K562 (cell line): ENCODE data around the gene DDX54. TPM values are rescaled to one million over a fixed set of nuclear protein-coding genes. Genes with fewer than 3 reads are reported as not detected.

ENCODE experiments used
- ATAC-seq: fragments of 200-7000 bp; cut with Tn5 transposase; 3 replicates; pipeline ENCODE4 v1.9.1; 2020; ENCODE audit warnings: moderate library complexity
- BruUV-seq: library from RNA; stranded (reverse); fragments of 400-500 nt; replicated peaks from 2 replicates; lab custom pipeline; 2021; lab: Mats Ljungman, UMichigan
- CTCF ChIA-PET: fragments of 300-600 bp; formaldehyde crosslinking; extraction: SDS; loops from one replicate; lab custom pipeline; 2021; ENCODE audit warnings: low intra/inter-chr PET ratio; lab: Yijun Ruan, JAX
- POLR2A ChIA-PET: fragments of 300-600, 350-650 bp; sonication (Branson Sonifier 250); formaldehyde crosslinking; extraction: SDS; loops from one replicate; lab custom pipeline; 2021; ENCODE audit warnings: antibody characterized with exemption, inconsistent platforms; lab: Yijun Ruan, JAX
- DNase-seq, 4 experiments: peaks; one replicate each; pipeline versions ENCODE4 v3.0.0 to v3.0.0-alpha.2; 2011 to 2018; ENCODE audit warnings: low spot score in 3 of 4, mixed read lengths in 3 of 4; ENCODE audit errors: extremely low read depth in 1 of 4
- FAIRE-seq: peaks from 2 replicates; lab custom pipeline; 2011; peaks lifted over from hg19 to GRCh38; lab: Jason Lieb, UNC
- H2AFZ ChIP-seq: 2 replicates; pipeline ENCODE4 v1.6.0; 2011; ENCODE audit warnings: low read depth, low read length, control low read depth, inconsistent platforms
- H3K27ac ChIP-seq: fragments of 200-600 bp; 3 replicates; pipeline ENCODE4 v1.8.0; 2011; ENCODE audit warnings: low read depth, mild to moderate bottlenecking, control low read depth, inconsistent platforms, low read length, moderate library complexity, mixed read lengths; ENCODE audit errors: extremely low read depth
- H3K27me3 ChIP-seq, 2 experiments: fragments of 300-600 bp in 1 of 2; 2 replicates in 1 of 2; 3 replicates in 1 of 2; pipeline versions ENCODE4 v1.6.0 to v1.8.0; 2011; ENCODE audit warnings: inconsistent platforms in 2 of 2, low read length in 2 of 2, mild to moderate bottlenecking in 1 of 2, mixed read lengths in 1 of 2, moderate library complexity in 1 of 2; ENCODE audit not compliant: control insufficient read depth in 2 of 2, insufficient read depth in 2 of 2
- H3K36me3 ChIP-seq: fragments of 300-600 bp; 3 replicates; pipeline ENCODE4 v1.8.0; 2011; ENCODE audit warnings: mild to moderate bottlenecking, low read length, inconsistent platforms; ENCODE audit not compliant: control insufficient read depth, insufficient read depth
- H3K4me1 ChIP-seq, 2 experiments: fragments of 200-600 bp in 1 of 2; replicated peaks in 1 of 2; 2 replicates in 1 of 2; 3 replicates in 1 of 2; pipeline versions ENCODE4 v1.5.1 to v1.8.0; 2011; ENCODE audit warnings: inconsistent platforms in 2 of 2, low read length in 2 of 2, mild to moderate bottlenecking in 1 of 2, mixed read lengths in 1 of 2, moderate library complexity in 1 of 2; ENCODE audit not compliant: control insufficient read depth in 2 of 2, insufficient read depth in 2 of 2
- H3K4me2 ChIP-seq: 2 replicates; pipeline ENCODE4 v1.6.1; 2011; ENCODE audit warnings: low read length, control low read depth, inconsistent platforms, mixed read lengths; ENCODE audit not compliant: insufficient read depth
- H3K4me3 ChIP-seq: fragments of 200-600 bp; sonication (generic), shearing (Covaris generic); 2 replicates; pipeline ENCODE4 v1.5.1; 2016; ENCODE audit warnings: control low read depth, inconsistent platforms
- H3K79me2 ChIP-seq: fragments of 200-600 bp; 3 replicates; pipeline ENCODE4 v1.8.0; 2011; ENCODE audit warnings: low read length, inconsistent platforms; ENCODE audit not compliant: control insufficient read depth, insufficient read depth
- H3K9ac ChIP-seq, 2 experiments: 2 replicates each; pipeline versions ENCODE4 v1.6.0 to v1.6.1; 2011; ENCODE audit warnings: low read depth in 2 of 2, low read length in 2 of 2, control low read depth in 1 of 2, inconsistent platforms in 1 of 2, mild to moderate bottlenecking in 1 of 2, mixed read lengths in 1 of 2; ENCODE audit not compliant: insufficient read depth in 1 of 2
- H3K9me1 ChIP-seq: one replicate; pipeline ENCODE4 v1.6.0; 2011; ENCODE audit warnings: inconsistent platforms, mild to moderate bottlenecking, low read length, moderate library complexity; ENCODE audit not compliant: control insufficient read depth, insufficient read depth
- H3K9me3 ChIP-seq: replicated peaks from 2 replicates; pipeline ENCODE4 v1.5.1; 2011; ENCODE audit warnings: low read depth, low read length, inconsistent platforms; ENCODE audit not compliant: control insufficient read depth, insufficient read depth
- H4K20me1 ChIP-seq: replicated peaks from 2 replicates; pipeline ENCODE4 v1.6.1; 2011; ENCODE audit warnings: low read length, inconsistent platforms, mixed read lengths; ENCODE audit not compliant: control insufficient read depth, insufficient read depth
- ARHGAP35 ChIP-seq: fragments of 450-650 bp; IDR thresholded peaks from 2 replicates; pipeline ENCODE4 v1.6.1; 2018; ENCODE audit not compliant: partially characterized antibody
- DIDO1 ChIP-seq: fragments of 450-650 bp; IDR thresholded peaks from 2 replicates; pipeline ENCODE4 v1.6.1; 2016; ENCODE audit warnings: low read depth, missing biosample characterization, missing genetic modification characterization
- FOSL1 ChIP-seq: fragments of 200-800 bp; sonication (Bioruptor generic); conservative IDR thresholded peaks from 2 replicates; pipeline ENCODE4 v1.6.1; 2016; ENCODE audit warnings: missing genetic modification characterization, missing compliant biosample characterization
- HDAC2 ChIP-seq: fragments of 450-650 bp; IDR thresholded peaks from 2 replicates; pipeline ENCODE4 v1.6.1; 2016; ENCODE audit warnings: mild to moderate bottlenecking
- NBN ChIP-seq: fragments of 450-650 bp; IDR thresholded peaks from 2 replicates; pipeline ENCODE4 v1.6.1; 2016; ENCODE audit warnings: low read depth, mild to moderate bottlenecking
- NELFE ChIP-seq: IDR thresholded peaks from 2 replicates; pipeline ENCODE4 v1.6.1; 2011; ENCODE audit warnings: mild to moderate bottlenecking; ENCODE audit not compliant: insufficient read depth, insufficient read length
- NFIC ChIP-seq: fragments of 450-650 bp; IDR thresholded peaks from 2 replicates; pipeline ENCODE4 v1.6.1; 2017; ENCODE audit warnings: mild to moderate bottlenecking, inconsistent platforms
- NR0B1 ChIP-seq: fragments of 450-650 bp; IDR thresholded peaks from one replicate; pipeline ENCODE4 v1.6.1; 2018; ENCODE audit warnings: mild to moderate bottlenecking, moderate library complexity; ENCODE audit not compliant: partially characterized antibody
- NR2C1 ChIP-seq, 2 experiments: fragments of 450-650 bp; IDR thresholded peaks; 2 replicates each; pipeline ENCODE4 v1.6.1; 2017; ENCODE audit warnings: mild to moderate bottlenecking in 2 of 2, antibody characterized with exemption in 1 of 2, inconsistent platforms in 1 of 2, missing compliant biosample characterization in 1 of 2, missing genetic modification characterization in 1 of 2
- NR4A1 ChIP-seq, 2 experiments: fragments of 250-450 bp in 1 of 2; fragments of 450-650 bp in 1 of 2; sonication (Bioruptor Pico) in 1 of 2; IDR thresholded peaks; 2 replicates each; pipeline versions ENCODE4 v1.4.0 to v1.6.1; 2016 to 2020; ENCODE audit warnings: mild to moderate bottlenecking in 2 of 2, missing compliant biosample characterization in 1 of 2, missing genetic modification characterization in 1 of 2, moderate library complexity in 1 of 2
- PTRF ChIP-seq: fragments of 450-650 bp; IDR thresholded peaks from 2 replicates; pipeline ENCODE4 v1.6.1; 2016; ENCODE audit warnings: mild to moderate bottlenecking, missing genetic modification characterization, missing compliant biosample characterization
- SIRT6 ChIP-seq: IDR thresholded peaks from one replicate; pipeline ENCODE4 v1.6.1; 2012; ENCODE audit warnings: low read depth, mild to moderate bottlenecking, control low read depth, inconsistent platforms, low read length, moderate library complexity
- SMAD4 ChIP-seq: fragments of 250-450 bp; sonication (Bioruptor Pico); conservative IDR thresholded peaks from 2 replicates; pipeline ENCODE4 v1.8.0; 2021; ENCODE audit warnings: inconsistent platforms, mild to moderate bottlenecking, moderate library complexity
- VEZF1 ChIP-seq: fragments of 200-800 bp; sonication (Bioruptor generic); IDR thresholded peaks from 2 replicates; pipeline ENCODE4 v1.6.1; 2017; ENCODE audit warnings: missing genetic modification characterization, missing compliant biosample characterization
- ZBTB49 ChIP-seq: sonication (generic); formaldehyde crosslinking; IDR thresholded peaks from 2 replicates; pipeline ENCODE4 v1.8.0; 2022; ENCODE audit warnings: missing genetic modification reagents, mild to moderate bottlenecking, borderline replicate concordance
- ZNF354B ChIP-seq: fragments of 250-450 bp; sonication (Bioruptor Pico); IDR thresholded peaks from 2 replicates; pipeline ENCODE4 v1.4.0; 2020
- WGBS: fragments of 100-300 bp; shearing (Covaris generic); methylation state at CpG from one replicate; pipeline ENCODE4 v1.1.6; 2016; ENCODE audit warnings: low coverage, mixed read lengths; ENCODE audit not compliant: insufficient coverage; ENCODE audit errors: missing lambda C conversion rate; 5-methylcytosine and 5-hydroxymethylcytosine counted together
- in situ Hi-C: fragments of 300-500 bp; cut with MboI; formaldehyde crosslinking; loops from 4 replicates; pipeline ENCODE4 v1.15.0; 2018; ENCODE audit warnings: inconsistent platforms, mixed read lengths
- intact Hi-C: fragments of 100-400 bp; cut with micrococcal nuclease; formaldehyde crosslinking; loops from 2 replicates; pipeline ENCODE4 v1.14.2; 2022
- polyA plus RNA-seq, 8 experiments: library from polyadenylated mRNA; depleted of rRNA in 4 of 8; stranded (reverse) in 5 of 8; unstranded in 3 of 8; fragments of >200 nt; fragmentation: Nextera tagmentation in 2 of 8; fragmentation: Illumina TruSeq in 1 of 8; extraction: Ambion mirVana in 2 of 8; extraction: Trizol in 1 of 8; gene quantifications; 2 replicates each; pipeline versions ENCODE4 v1.2.1 to v1.2.3, GENCODE V29; 2011 to 2014; ENCODE audit warnings: inconsistent platforms in 1 of 8, missing spikeins in 1 of 8
- total RNA-seq, 7 experiments: library from RNA; depleted of rRNA in 6 of 7; stranded (reverse); fragments of >200 nt in 6 of 7; fragmentation: Illumina TruSeq in 2 of 7; extraction: Trizol in 2 of 7; gene quantifications; 2 replicates each; pipeline versions ENCODE4 v1.2.1 to v1.2.3, GENCODE V29; 2011 to 2021; ENCODE audit warnings: low replicate concordance in 1 of 7

DDX54 gene
- total and polyA plus RNA-seq, 9 of the 15 experiments (the other 6 are each of a cell fraction or from before 2014, with no cell fraction given), result 1.4 to 135 (median 51.4) TPM

GRCh38 chr12:113170926-113171325 is 14.4 kb downstream of the DDX54 start:
- no peaks in the 10 kb centered on the region for H3K27me3 ChIP-seq
- WGBS, result 84% methylated on average over 4 of the region's 4 CpGs
- no TSS peak for BruUV-seq
- no peak overlapping the region for H3K27ac ChIP-seq
- no peaks in the 10 kb centered on the region; the same call in 1 of the 2 replicates for H4K20me1 ChIP-seq
- no peak for FAIRE-seq
- POLR2A ChIA-PET, result interaction anchor here (0.5 kb wide), 1 partner anchor 234 kb away, joined by 3 read pairs; no protein-coding TSS in a partner anchor
- no peak overlapping the region for H3K4me2 ChIP-seq
- in situ Hi-C loops, result loop anchor here (5.0 kb wide), 1 partner anchor 124 kb away; no protein-coding TSS in a partner anchor
- H3K9me1 ChIP-seq, result peaks cover 2% of the 10 kb centered on the region
- intact Hi-C loops, result no loop called here
- TF ChIP-seq NBN, result no peak
- no peak for TF ChIP-seq PTRF (tag)
- TF ChIP-seq ZNF354B (CRISPR knock-in tag), result no peak
- TF ChIP-seq NR0B1, result no peak
- TF ChIP-seq NR2C1 (IDR thresholded peaks at IDR 0.05), result no peak
- TF ChIP-seq NR2C1 (tag; IDR thresholded peaks at IDR 0.05), result no peak
- no peak for TF ChIP-seq FOSL1 (tag)
- TF ChIP-seq SMAD4 (CRISPR knock-in tag), result no peak
- no peak for TF ChIP-seq VEZF1
- TF ChIP-seq HDAC2, result no peak
- TF ChIP-seq NFIC, result no peak
- TF ChIP-seq SIRT6, result no peak
- TF ChIP-seq NELFE, result no peak
- TF ChIP-seq DIDO1 (tag), result no peak
- no peak for TF ChIP-seq ARHGAP35
- no peak for TF ChIP-seq NR4A1 (CRISPR knock-in tag; IDR thresholded peaks at IDR 0.05)
- TF ChIP-seq NR4A1 (tag; IDR thresholded peaks at IDR 0.05), result no peak
- TF ChIP-seq ZBTB49 (CRISPR knock-in tag), result no peak
- H3K9ac ChIP-seq, result no peak overlapping the region
- H2AFZ ChIP-seq, result no peak overlapping the region
- H3K79me2 ChIP-seq, result no peaks in the 10 kb centered on the region; the same call in 2 of the 3 replicates
- DNase-seq, result no peak
- CTCF ChIA-PET, result interaction anchor here (0.7 kb wide), 1 partner anchor 677 kb away, joined by 5 read pairs; no protein-coding TSS in a partner anchor
- ATAC-seq, result no peak
- peaks cover 90% of the 10 kb centered on the region for H3K36me3 ChIP-seq
- H3K9me3 ChIP-seq, result no peaks in the 10 kb centered on the region
- H3K4me1 ChIP-seq, result peaks cover 0 to 12% of the 10 kb centered on the region in 2 experiments; a peak in 2 of 5 replicates
- H3K4me3 ChIP-seq, result no peak overlapping the region
